ENCODE data around the gene CDC25C.

GRCh38 chr5:138252944-138253343, 78.7 kb downstream of the CDC25C start:
- no peak for TF ChIP-seq CTCF (IDR thresholded peaks at IDR 0.05)
- TF ChIP-seq POLR2AphosphoS5 (IDR thresholded peaks at IDR 0.05), result no peak

Data from transverse colon (tissue), 4 donors.